H9 (cell line): Measurements from ENCODE around the gene LRRC26. TPM values are rescaled to one million over a fixed set of nuclear protein-coding genes. Genes with fewer than 3 reads are reported as not detected.
A peak's percentile ranks its signal among the peaks of the same experiment; 100 is the strongest.

Experiments
- DNase-seq: peaks from one replicate; pipeline ENCODE4 v3.0.0-alpha.2; 2017
- H2AFZ ChIP-seq: one replicate; pipeline ENCODE4 v1.6.1; 2013; ENCODE audit warnings: mild to moderate bottlenecking, low read length, control low read depth, moderate library complexity
- H2AK5ac ChIP-seq: 2 replicates; pipeline ENCODE4 v1.6.1; 2013; ENCODE audit warnings: low read length, control low read depth, mixed read lengths; ENCODE audit not compliant: insufficient read length
- H2BK120ac ChIP-seq: one replicate; pipeline ENCODE4 v1.6.1; 2013; ENCODE audit warnings: low read depth, mild to moderate bottlenecking, low read length, control low read depth, inconsistent platforms; ENCODE audit not compliant: poor library complexity, severe bottlenecking
- H2BK12ac ChIP-seq: 2 replicates; pipeline ENCODE4 v1.6.1; 2013; ENCODE audit warnings: low read length, control low read depth, mixed read lengths, low read depth; ENCODE audit not compliant: insufficient read length
- H2BK15ac ChIP-seq: 2 replicates; pipeline ENCODE4 v1.6.1; 2013; ENCODE audit warnings: low read depth, low read length, control low read depth
- H2BK20ac ChIP-seq: one replicate; pipeline ENCODE4 v1.6.1; 2013; ENCODE audit warnings: low read depth, mild to moderate bottlenecking, low read length, control low read depth, inconsistent platforms; ENCODE audit not compliant: poor library complexity, severe bottlenecking
- H2BK5ac ChIP-seq: 2 replicates; pipeline ENCODE4 v1.6.1; 2013; ENCODE audit warnings: low read length, control low read depth, mixed read lengths; ENCODE audit not compliant: insufficient read length
- H3K14ac ChIP-seq: 2 replicates; pipeline ENCODE4 v1.6.1; 2013; ENCODE audit warnings: low read length, control low read depth; ENCODE audit not compliant: insufficient read depth
- H3K18ac ChIP-seq: 2 replicates; pipeline ENCODE4 v1.6.1; 2013; ENCODE audit warnings: low read depth, mild to moderate bottlenecking, mixed read lengths, low read length, control low read depth; ENCODE audit not compliant: insufficient read length
- H3K23ac ChIP-seq: 2 replicates; pipeline ENCODE4 v1.6.1; 2013; ENCODE audit warnings: low read length, control low read depth, mixed read lengths, low read depth; ENCODE audit not compliant: insufficient read length
- H3K23me2 ChIP-seq: 2 replicates; pipeline ENCODE4 v1.6.1; 2013; ENCODE audit warnings: low read depth, mild to moderate bottlenecking, mixed read lengths, low read length, control low read depth; ENCODE audit not compliant: insufficient read length, poor library complexity, severe bottlenecking
- H3K27ac ChIP-seq: 2 replicates; pipeline ENCODE4 v1.5.1; 2013; ENCODE audit warnings: low read length, control low read depth, mixed read lengths, low read depth; ENCODE audit not compliant: insufficient read length
- H3K27me3 ChIP-seq: 2 replicates; pipeline ENCODE4 v1.6.1; 2013; ENCODE audit warnings: low read length, control low read depth, inconsistent platforms; ENCODE audit not compliant: insufficient read depth
- H3K4ac ChIP-seq: 2 replicates; pipeline ENCODE4 v1.6.1; 2013; ENCODE audit warnings: low read depth, mild to moderate bottlenecking, control low read depth, inconsistent platforms, low read length, moderate library complexity
- H3K4me1 ChIP-seq: 2 replicates; pipeline ENCODE4 v1.6.1; 2013; ENCODE audit warnings: low read length, control low read depth, inconsistent platforms; ENCODE audit not compliant: insufficient read depth
- H3K4me2 ChIP-seq: 2 replicates; pipeline ENCODE4 v1.6.1; 2013; ENCODE audit warnings: low read length, control low read depth, mixed read lengths; ENCODE audit not compliant: insufficient read length, insufficient read depth
- H3K56ac ChIP-seq: 2 replicates; pipeline ENCODE4 v1.6.1; 2013; ENCODE audit warnings: low read depth, mild to moderate bottlenecking, mixed read lengths, low read length, control low read depth; ENCODE audit not compliant: insufficient read length
- H3K79me1 ChIP-seq: 2 replicates; pipeline ENCODE4 v1.6.1; 2013; ENCODE audit warnings: low read depth, mild to moderate bottlenecking, moderate library complexity, low read length, control low read depth, inconsistent platforms; ENCODE audit not compliant: insufficient read depth, poor library complexity, severe bottlenecking
- H3K79me2 ChIP-seq: 2 replicates; pipeline ENCODE4 v1.6.1; 2013; ENCODE audit warnings: low read length, control low read depth, inconsistent platforms; ENCODE audit not compliant: insufficient read depth
- H3K9ac ChIP-seq: 2 replicates; pipeline ENCODE4 v1.6.1; 2013; ENCODE audit warnings: low read length, control low read depth, mixed read lengths; ENCODE audit not compliant: insufficient read length; ENCODE audit errors: extremely low read depth
- H3K9me3 ChIP-seq: one replicate; pipeline ENCODE4 v1.6.1; 2013; ENCODE audit warnings: low read depth, low read length, inconsistent platforms; ENCODE audit not compliant: control insufficient read depth
- H3T11ph ChIP-seq: one replicate; pipeline ENCODE4 v1.6.1; 2013; ENCODE audit warnings: mild to moderate bottlenecking, low read length, control low read depth, inconsistent platforms
- H4K20me1 ChIP-seq: one replicate; pipeline ENCODE4 v1.6.1; 2013; ENCODE audit not compliant: control insufficient read depth, insufficient read length, insufficient read depth
- H4K5ac ChIP-seq: 2 replicates; pipeline ENCODE4 v1.6.1; 2013; ENCODE audit warnings: low read depth, mild to moderate bottlenecking, mixed read lengths, low read length, control low read depth; ENCODE audit not compliant: insufficient read length
- H4K8ac ChIP-seq: replicated peaks from 2 replicates; pipeline ENCODE4 v1.6.1; 2013; ENCODE audit warnings: low read length, control low read depth, mixed read lengths, low read depth; ENCODE audit not compliant: insufficient read length
- H4K91ac ChIP-seq: 2 replicates; pipeline ENCODE4 v1.6.1; 2013; ENCODE audit warnings: low read depth, mild to moderate bottlenecking, moderate library complexity, mixed read lengths, low read length, control low read depth; ENCODE audit not compliant: insufficient read length
- H3K27ac Mint-ChIP-seq, 3 experiments: 2 replicates in 2 of 3; 3 replicates in 1 of 3; pipeline ENCODE4 v1.8.0; 2020 to 2021; ENCODE audit warnings: mixed read lengths in 3 of 3, mild to moderate bottlenecking in 1 of 3, moderate library complexity in 1 of 3
- H3K27me3 Mint-ChIP-seq: 2 replicates; pipeline ENCODE4 v1.8.0; 2021; ENCODE audit warnings: low read depth, mild to moderate bottlenecking, moderate library complexity, mixed read lengths
- H3K36me3 Mint-ChIP-seq, 3 experiments: 2 replicates in 2 of 3; 3 replicates in 1 of 3; pipeline ENCODE4 v1.8.0; 2020 to 2021; ENCODE audit warnings: low read depth in 3 of 3, mixed read lengths in 3 of 3; ENCODE audit not compliant: insufficient read depth in 1 of 3
- H3K4me1 Mint-ChIP-seq, 2 experiments: 2 replicates each; pipeline ENCODE4 v1.8.0; 2020; ENCODE audit warnings: mixed read lengths in 2 of 2
- H3K4me3 Mint-ChIP-seq, 2 experiments: 2 replicates in 1 of 2; 3 replicates in 1 of 2; pipeline ENCODE4 v1.8.0; 2020 to 2021; ENCODE audit warnings: mild to moderate bottlenecking in 2 of 2, mixed read lengths in 2 of 2, moderate library complexity in 1 of 2
- H3K9me3 Mint-ChIP-seq, 2 experiments: 2 replicates in 1 of 2; 3 replicates in 1 of 2; pipeline ENCODE4 v1.8.0; 2020; ENCODE audit warnings: mild to moderate bottlenecking in 2 of 2, mixed read lengths in 2 of 2, moderate library complexity in 1 of 2
- CTCF ChIP-seq: fragments of 200-600 bp; sonication (generic); conservative IDR thresholded peaks from 3 replicates; pipeline ENCODE4 v1.8.0; 2021; ENCODE audit warnings: antibody characterized with exemption, mild to moderate bottlenecking
- WGBS: extraction: QIAGEN DNeasy Blood & Tissue Kit; methylation state at CpG from one replicate; pipeline ENCODE4 v1.1.7; 2013; ENCODE audit warnings: missing lambda C conversion rate, low lambda C conversion rate, mixed read lengths; ENCODE audit not compliant: insufficient read length; ENCODE audit errors: extremely low coverage; 5-methylcytosine and 5-hydroxymethylcytosine counted together
- total RNA-seq: library from RNA; stranded (reverse); gene quantifications from 2 replicates; pipeline ENCODE4 v1.2.1, GENCODE V29; 2021

LRRC26 gene
- total RNA-seq, 1 experiment from 2014 or later, result 0.96 TPM

DNA sequence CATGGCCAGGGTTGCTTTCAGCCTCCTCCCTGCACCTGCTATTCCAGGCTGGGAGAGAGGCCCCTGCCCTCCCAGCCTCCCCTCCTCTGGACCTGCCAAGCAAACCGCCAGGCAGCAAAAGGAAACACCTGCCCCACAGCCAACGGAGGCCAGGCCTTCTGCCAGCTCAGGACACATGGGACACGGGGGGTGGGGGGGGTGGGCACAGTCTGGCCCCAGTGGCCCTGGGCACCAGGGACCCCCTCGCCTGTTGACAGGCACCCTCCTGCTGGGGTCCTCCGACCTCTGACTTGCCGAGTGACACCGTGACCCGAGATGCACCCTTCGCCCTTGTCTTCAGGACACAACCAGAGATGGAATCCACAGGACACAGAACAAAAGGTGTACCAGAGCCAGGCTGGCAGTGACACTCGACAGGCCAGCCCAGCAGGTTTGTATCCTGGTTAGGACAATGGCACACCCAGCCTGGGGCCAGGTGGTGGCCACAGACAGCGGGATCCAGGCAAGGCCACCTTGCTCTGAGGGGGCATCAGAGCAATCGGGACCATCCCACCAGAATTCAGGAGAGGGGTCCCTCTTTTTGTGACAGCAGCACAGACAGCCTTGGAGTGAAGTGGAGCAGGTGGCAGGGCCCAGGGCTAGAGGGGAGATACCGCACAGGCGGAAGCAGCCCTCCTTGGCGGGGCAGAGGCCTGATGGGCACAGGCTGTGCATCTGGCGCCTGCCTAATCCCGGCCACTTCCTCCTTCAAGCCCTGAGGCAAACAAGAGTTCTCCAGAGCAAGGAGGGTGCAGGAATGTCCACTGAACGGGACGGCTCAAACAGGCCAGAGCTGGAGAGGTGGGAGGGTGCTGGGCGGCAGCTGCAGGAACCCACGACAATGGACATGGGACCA, 3.3 kb upstream of the LRRC26 start:
- DNase-seq, result no peak
- Histone ChIP-seq H3K9ac (no peak overlapping the region), H4K20me1 (no peaks in the 10 kb centered on the region), H3K27ac (no peak overlapping the region), H3K23me2 (peaks cover 4% of the 10 kb centered on the region), H3K23ac (no peak overlapping the region), H3K4me1 (no peaks in the 10 kb centered on the region), H3K4ac (no peak overlapping the region), H3K4me2 (no peak overlapping the region), H3K18ac (no peak overlapping the region), H3K79me2 (no peaks in the 10 kb centered on the region), H3K56ac (no peak overlapping the region), H2AFZ (no peak overlapping the region), H4K5ac (no peak overlapping the region), H4K8ac (no peak overlapping the region), H2BK15ac (no peak overlapping the region), H2BK12ac (no peak overlapping the region), H2AK5ac (no peak overlapping the region), H2BK120ac (no peak overlapping the region), H3T11ph (no peak overlapping the region), H4K91ac (no peak overlapping the region), H3K14ac (no peak overlapping the region), H2BK5ac (no peak overlapping the region), H2BK20ac (no peak overlapping the region), H3K79me1 (no peaks in the 10 kb centered on the region), H3K27me3 (peaks cover 13% of the 10 kb centered on the region; the same call in 1 of the 2 replicates), H3K9me3 (no peaks in the 10 kb centered on the region)
- no peaks in the 10 kb centered on the region for H3K9me3 Mint-ChIP-seq
- peaks cover 0 to 6% (median 0%) of the 10 kb centered on the region in 3 experiments; a peak in 2 of 7 replicates for H3K36me3 Mint-ChIP-seq
- H3K27ac Mint-ChIP-seq, result peak overlapping the region in 1 of 3 experiments; percentile 48; a peak in 1 of 7 replicates
- no peak for TF ChIP-seq CTCF
- peak overlapping the region in 1 of 2 experiments; percentile 26; a peak in 1 of 5 replicates for H3K4me3 Mint-ChIP-seq
- H3K27me3 Mint-ChIP-seq, result peaks cover 71% of the 10 kb centered on the region
- peaks cover 3 to 14% of the 10 kb centered on the region in 2 experiments for H3K4me1 Mint-ChIP-seq
- WGBS, result no CpG with 5 or more reads among the region's 21 CpGs
